Measurements from ENCODE around the gene KDM3A. TPM values are rescaled to one million over a fixed set of nuclear protein-coding genes. Genes with fewer than 3 reads are reported as not detected.

KDM3A gene
- total and polyA plus RNA-seq, 9 of the 15 experiments (the other 6 are each of a cell fraction or from before 2014, with no cell fraction given) = 7.5 to 95.4 (median 24.8) TPM

- Histone ChIP-seq H3K9me3 (replicated peaks; ENCODE audit: control insufficient read depth, insufficient read depth, low read depth, low read length) (0 out of 2 replicates have a peak, but pooled peaks cover 2% of the 10 kb centered on the region), H3K27ac (ENCODE audit: extremely low read depth, low read depth, low read length) (no peak overlapping the region), H3K9me1 (ENCODE audit: control insufficient read depth, insufficient read depth, low read length) (no peaks in the 10 kb centered on the region), H2AFZ (ENCODE audit: low read depth, low read length) (no peak overlapping the region), H3K27me3 (ENCODE audit: control insufficient read depth in 2 of 2, insufficient read depth in 2 of 2, low read length in 2 of 2) (no peaks in the 10 kb centered on the region; a peak in 1 of 5 replicates), H3K9ac (ENCODE audit: insufficient read depth in 1 of 2, low read depth in 2 of 2, low read length in 2 of 2) (no peak overlapping the region), H3K4me1 (replicated peaks in 1 of 2; ENCODE audit: control insufficient read depth in 2 of 2, insufficient read depth in 2 of 2, low read length in 2 of 2) (no peaks in the 10 kb centered on the region), H3K79me2 (ENCODE audit: control insufficient read depth, insufficient read depth, low read length) (no peaks in the 10 kb centered on the region), H3K4me3 (no peak overlapping the region), H3K4me2 (ENCODE audit: insufficient read depth, low read length) (no peak overlapping the region), H4K20me1 (replicated peaks; ENCODE audit: control insufficient read depth, insufficient read depth, low read length) (no peaks in the 10 kb centered on the region), H3K36me3 (ENCODE audit: control insufficient read depth, insufficient read depth, low read length) (no peaks in the 10 kb centered on the region)
- ATAC-seq (no peak), DNase-seq (ENCODE audit: extremely low read depth in 1 of 4, low spot score in 3 of 4) (no peak), FAIRE-seq (no peak)
- ChIA-PET CTCF (ENCODE audit: low intra/inter-chr PET ratio) (no interaction called here), POLR2A (no interaction called here)
- WGBS (ENCODE audit: insufficient coverage, low coverage, missing lambda C conversion rate) = 5% methylated on average over 6 of the region's 6 CpGs
- in situ Hi-C loops (cut with MboI) (no loop called here), intact Hi-C loops (cut with micrococcal nuclease) (no loop called here)
- no TSS peak for BruUV-seq (replicated peaks)
- no peak for TF ChIP-seq ATF2 (CRISPR knock-in tag; IDR thresholded peaks at IDR 0.05)
Measured at GRCh38 chr2:86411396-86411795, 29.8 kb upstream of the KDM3A start.

GRCh38 chr2:86412007-86412406 lies 29.2 kb upstream of the KDM3A start:
- in situ Hi-C loops (cut with MboI) = no loop called here
- Histone ChIP-seq H3K9ac (ENCODE audit: insufficient read depth in 1 of 2, low read depth in 2 of 2, low read length in 2 of 2) (no peak overlapping the region), H3K4me2 (ENCODE audit: insufficient read depth, low read length) (no peak overlapping the region), H3K27ac (ENCODE audit: extremely low read depth, low read depth, low read length) (no peak overlapping the region), H3K4me1 (replicated peaks in 1 of 2; ENCODE audit: control insufficient read depth in 2 of 2, insufficient read depth in 2 of 2, low read length in 2 of 2) (no peaks in the 10 kb centered on the region), H3K36me3 (ENCODE audit: control insufficient read depth, insufficient read depth, low read length) (no peaks in the 10 kb centered on the region), H3K27me3 (ENCODE audit: control insufficient read depth in 2 of 2, insufficient read depth in 2 of 2, low read length in 2 of 2) (no peaks in the 10 kb centered on the region; a peak in 1 of 5 replicates), H3K9me1 (ENCODE audit: control insufficient read depth, insufficient read depth, low read length) (no peaks in the 10 kb centered on the region), H3K9me3 (replicated peaks; ENCODE audit: control insufficient read depth, insufficient read depth, low read depth, low read length) (0 out of 2 replicates have a peak, but pooled peaks cover 2% of the 10 kb centered on the region), H3K79me2 (ENCODE audit: control insufficient read depth, insufficient read depth, low read length) (no peaks in the 10 kb centered on the region), H4K20me1 (replicated peaks; ENCODE audit: control insufficient read depth, insufficient read depth, low read length) (no peaks in the 10 kb centered on the region), H2AFZ (ENCODE audit: low read depth, low read length) (no peak overlapping the region), H3K4me3 (no peak overlapping the region)
- BruUV-seq (replicated peaks) = no TSS peak
- DNase-seq (ENCODE audit: extremely low read depth in 1 of 4, low spot score in 3 of 4) (no peak), FAIRE-seq (no peak), ATAC-seq (no peak)
- intact Hi-C loops (cut with micrococcal nuclease) = no loop called here
- 0% methylated on average over 3 of the region's 3 CpGs for WGBS (ENCODE audit: insufficient coverage, low coverage, missing lambda C conversion rate)
- CTCF ChIA-PET (ENCODE audit: low intra/inter-chr PET ratio) = no interaction called here
- POLR2A ChIA-PET = no interaction called here
- TF ChIP-seq ZNF668 (CRISPR knock-in tag; IDR thresholded peaks at IDR 0.05) (no peak), SREBF1 (IDR thresholded peaks at IDR 0.05; ENCODE audit: borderline replicate concordance, low read depth, low read length) (no peak), ZBTB26 (CRISPR knock-in tag; IDR thresholded peaks at IDR 0.05) (peak; percentile 63; the same call in 1 of the 2 replicates), THRB (CRISPR knock-in tag; conservative IDR thresholded peaks at IDR 0.05) (0 out of 2 replicates have a peak, but pooled peaks have one; percentile 13), ZNF512 (tag; IDR thresholded peaks at IDR 0.05) (peak; percentile 86), ZNF146 (CRISPR knock-in tag; IDR thresholded peaks at IDR 0.05; ENCODE audit: unreplicated experiment) (no peak), HBP1 (CRISPR knock-in tag; IDR thresholded peaks at IDR 0.05) (peak; percentile 53; the same call in 1 of the 2 replicates)
